ENCODE results near the gene CREB3L2. TPM values are rescaled to one million over a fixed set of nuclear protein-coding genes. Genes with fewer than 3 reads are reported as not detected.

CREB3L2 gene
- total and polyA plus RNA-seq, 2 of the 13 experiments (the other 11 are each of a cell fraction or from before 2014, with no cell fraction given) = 22.1 to 41.1 TPM

- TF ChIP-seq ZNF503 (CRISPR knock-in tag; IDR thresholded peaks at IDR 0.05) (peak; percentile 74), HINFP (CRISPR knock-in tag; IDR thresholded peaks at IDR 0.05; ENCODE audit: low read depth) (no peak), ZNF343 (CRISPR knock-in tag; IDR thresholded peaks at IDR 0.05) (no peak), NCOR1 (IDR thresholded peaks at IDR 0.05; ENCODE audit: borderline replicate concordance, low read length) (peak; percentile 80; the same call in 1 of the 2 replicates), THRA (CRISPR knock-in tag; IDR thresholded peaks at IDR 0.05; ENCODE audit: borderline replicate concordance) (peak; percentile 56; the same call in 1 of the 2 replicates), IKZF5 (CRISPR knock-in tag; IDR thresholded peaks at IDR 0.05) (peak; percentile 42; the same call in 1 of the 2 replicates), SIX1 (CRISPR knock-in tag; IDR thresholded peaks at IDR 0.05; ENCODE audit: borderline replicate concordance) (peak; percentile 90), MBD4 (IDR thresholded peaks at IDR 0.05; ENCODE audit: borderline replicate concordance, low read length) (peak; percentile 56; the same call in 1 of the 2 replicates), MXD1 (CRISPR knock-in tag; IDR thresholded peaks at IDR 0.05) (no peak), LCORL (IDR thresholded peaks at IDR 0.05) (peak; percentile 45; the same call in 1 of the 2 replicates), LCORL (CRISPR knock-in tag; IDR thresholded peaks at IDR 0.05) (peak; percentile 67; the same call in 1 of the 2 replicates), RCOR2 (CRISPR knock-in tag; IDR thresholded peaks at IDR 0.05) (no peak), SKI (IDR thresholded peaks at IDR 0.05; ENCODE audit: partially characterized antibody) (peak; percentile 46), ZBTB34 (CRISPR knock-in tag; IDR thresholded peaks at IDR 0.05) (0 out of 2 replicates have a peak, but pooled peaks have one; percentile 21), ZNF331 (CRISPR knock-in tag; IDR thresholded peaks at IDR 0.05) (0 out of 2 replicates have a peak, but pooled peaks have one; percentile 45), ZNF652 (CRISPR knock-in tag; IDR thresholded peaks at IDR 0.05; ENCODE audit: borderline replicate concordance, low read depth) (peak; percentile 72; the same call in 1 of the 2 replicates), NCOA2 (CRISPR knock-in tag; IDR thresholded peaks at IDR 0.05) (peak; percentile 71), SOX13 (IDR thresholded peaks at IDR 0.05) (no peak; the same call in 1 of the 2 replicates), SOX13 (CRISPR knock-in tag; conservative IDR thresholded peaks at IDR 0.05 in 1 of 2, IDR thresholded peaks at IDR 0.05 in 1 of 2) (peak in 1 of 2 experiments; percentile 81; a peak in 2 of 4 replicates), ZGPAT (CRISPR knock-in tag; IDR thresholded peaks at IDR 0.05) (peak; percentile 43; the same call in 1 of the 2 replicates)
Observed at GRCh38 chr7:138049505-138050116, 47.7 kb upstream of the CREB3L2 start (continued).
